ENCODE data around the gene MTHFD1L. TPM values are rescaled to one million over a fixed set of nuclear protein-coding genes. Genes with fewer than 3 reads are reported as not detected.

MTHFD1L gene
- total RNA-seq, 1 donor from 2014 or later, result 10.4 TPM

DNA sequence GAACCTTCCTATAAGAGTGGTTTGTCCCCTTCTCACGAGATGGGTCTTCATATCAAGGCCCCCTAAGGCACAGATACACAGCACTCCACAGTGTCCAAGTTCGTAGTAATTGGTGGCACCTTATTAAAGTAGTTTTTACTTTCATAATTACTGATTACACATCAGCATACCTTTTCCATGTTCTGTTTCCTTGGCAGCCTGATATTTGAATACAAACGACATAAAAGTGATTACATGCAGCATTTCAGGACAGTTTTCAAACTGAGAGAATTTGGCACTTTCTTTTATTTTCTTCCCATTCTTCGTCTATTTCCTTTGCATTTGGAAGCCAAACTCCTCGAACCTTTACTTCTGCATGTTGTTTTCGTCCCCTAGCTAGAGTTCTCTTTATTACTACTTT, 139.7 kb downstream of the MTHFD1L start:
- no peak for TF ChIP-seq CTCF (IDR thresholded peaks at IDR 0.05)
- Histone ChIP-seq H3K9me3 (no peaks in the 10 kb centered on the region), H3K27me3 (no peaks in the 10 kb centered on the region), H3K36me3 (no peaks in the 10 kb centered on the region), H3K27ac (no peak overlapping the region), H3K4me1 (peaks cover 0 to 16% of the 10 kb centered on the region in 2 donors), H3K4me3 (no peak overlapping the region)
- no peak for DNase-seq (ENCODE audit: low spot score in 2 of 2)
- intact Hi-C loops (cut with DNase I), result loop anchor here (5.0 kb wide), 1 partner anchor 113 kb away; no protein-coding TSS in a partner anchor

DNA sequence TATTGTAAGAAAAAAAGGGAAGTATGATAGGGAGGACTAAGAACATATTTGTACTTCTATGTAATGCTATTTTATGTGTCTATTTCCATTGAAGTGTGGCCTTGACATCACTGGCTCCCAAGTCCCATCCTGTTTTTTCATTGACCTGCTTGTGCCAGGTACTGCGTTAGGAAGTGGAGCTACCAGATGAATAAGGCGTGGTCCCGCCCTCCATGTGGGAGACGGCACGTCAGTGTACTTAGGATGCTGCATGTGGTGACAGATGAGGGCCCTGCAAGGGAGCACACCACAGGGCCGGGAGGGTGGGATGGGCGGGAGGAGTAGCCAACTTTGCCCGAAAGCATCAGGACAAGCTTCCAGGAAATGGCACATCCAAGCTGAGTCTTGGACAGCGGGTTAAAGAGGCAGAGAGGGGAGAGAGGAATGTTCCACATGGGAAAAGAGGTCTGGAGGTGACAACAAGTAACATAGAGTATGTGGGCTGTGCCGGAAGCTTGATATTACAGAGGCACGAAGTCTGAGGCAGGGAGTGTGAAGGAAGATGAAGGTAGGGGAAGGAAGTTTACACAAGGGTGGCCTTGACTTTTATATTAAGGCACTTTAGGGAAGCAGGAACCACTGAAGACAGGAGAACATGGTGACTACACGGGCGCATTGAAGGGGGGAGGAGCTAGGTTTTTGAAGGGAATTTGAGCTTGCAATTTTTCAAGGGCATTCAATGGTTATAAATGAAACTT, 140.6 kb downstream of the MTHFD1L start:
- no peak for TF ChIP-seq CTCF (IDR thresholded peaks at IDR 0.05)
- Histone ChIP-seq H3K36me3 (no peaks in the 10 kb centered on the region), H3K4me3 (no peak overlapping the region), H3K9me3 (no peaks in the 10 kb centered on the region), H3K27me3 (no peaks in the 10 kb centered on the region), H3K27ac (no peak overlapping the region), H3K4me1 (peaks cover 0 to 16% of the 10 kb centered on the region in 2 donors)
- DNase-seq (ENCODE audit: low spot score in 2 of 2), result no peak
- intact Hi-C loops (cut with DNase I), result loop anchor here (5.0 kb wide), 1 partner anchor 114 kb away; no protein-coding TSS in a partner anchor

DNA sequence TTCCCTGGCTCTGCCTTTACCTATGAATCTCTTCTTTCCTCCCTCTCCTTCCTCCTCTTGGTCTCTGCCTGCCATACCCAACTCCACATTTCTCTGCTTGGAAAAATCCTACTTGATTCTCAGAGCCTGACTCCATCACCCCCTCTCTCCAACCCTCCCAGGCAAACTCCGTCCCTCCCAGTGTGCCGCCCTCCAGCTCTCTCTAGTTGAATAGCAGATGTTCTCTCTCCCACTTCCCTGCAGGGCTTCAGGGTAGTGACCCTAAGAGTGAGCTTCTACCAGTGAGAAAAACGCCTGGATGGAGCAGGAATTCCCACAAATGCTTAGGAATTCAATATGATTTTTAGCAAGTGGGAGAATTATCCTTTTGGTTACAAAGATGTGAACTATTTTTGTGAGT, 141.6 kb downstream of the MTHFD1L start:
- Histone ChIP-seq H3K4me1 (peaks cover 0 to 16% of the 10 kb centered on the region in 2 donors), H3K4me3 (no peak overlapping the region), H3K27me3 (no peaks in the 10 kb centered on the region), H3K9me3 (no peaks in the 10 kb centered on the region), H3K27ac (no peak overlapping the region), H3K36me3 (no peaks in the 10 kb centered on the region)
- TF ChIP-seq CTCF (IDR thresholded peaks at IDR 0.05), result no peak
- no peak for DNase-seq (ENCODE audit: low spot score in 2 of 2)
- intact Hi-C loops (cut with DNase I), result loop anchor here (5.0 kb wide), 1 partner anchor 115 kb away; no protein-coding TSS in a partner anchor

GRCh38 chr6:151007922-151008321, 142.4 kb downstream of the MTHFD1L start:
- Histone ChIP-seq H3K36me3 (no peaks in the 10 kb centered on the region), H3K4me1 (peaks cover 0 to 16% of the 10 kb centered on the region in 2 donors), H3K27me3 (no peaks in the 10 kb centered on the region), H3K27ac (no peak overlapping the region), H3K4me3 (no peak overlapping the region), H3K9me3 (no peaks in the 10 kb centered on the region)
- no peak for TF ChIP-seq CTCF (IDR thresholded peaks at IDR 0.05)
- intact Hi-C loops (cut with DNase I), result loop anchor here (5.0 kb wide), 1 partner anchor 116 kb away; no protein-coding TSS in a partner anchor
- no peak for DNase-seq (ENCODE audit: low spot score in 2 of 2)

DNA sequence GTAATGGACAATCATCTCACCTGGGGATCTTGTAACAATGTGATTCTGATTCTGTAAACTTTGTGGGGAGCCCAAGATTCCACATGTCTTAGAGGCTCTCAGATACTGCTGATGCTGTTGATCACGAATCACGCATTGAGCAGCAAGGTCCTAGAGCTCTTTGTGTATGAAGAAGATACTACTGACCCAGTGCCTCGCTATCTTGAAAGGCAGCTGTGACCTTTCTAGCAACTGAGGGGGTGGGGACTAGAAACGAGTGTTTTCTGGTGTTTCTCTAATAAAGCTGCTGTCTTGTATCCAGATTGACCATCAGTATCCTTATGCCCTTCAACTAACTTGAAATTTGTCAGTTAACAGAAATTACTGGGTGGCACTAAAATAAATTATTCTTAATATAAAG, 142.9 kb downstream of the MTHFD1L start:
- Histone ChIP-seq H3K27ac (no peak overlapping the region), H3K9me3 (no peaks in the 10 kb centered on the region), H3K36me3 (no peaks in the 10 kb centered on the region), H3K4me3 (no peak overlapping the region), H3K4me1 (peaks cover 0 to 16% of the 10 kb centered on the region in 2 donors), H3K27me3 (no peaks in the 10 kb centered on the region)
- intact Hi-C loops (cut with DNase I), result loop anchor here (5.0 kb wide), 1 partner anchor 116 kb away; no protein-coding TSS in a partner anchor
- TF ChIP-seq CTCF (IDR thresholded peaks at IDR 0.05), result no peak
- DNase-seq (ENCODE audit: low spot score in 2 of 2), result no peak
